Fibroblast of villous mesenchyme (primary cell): ENCODE data around the gene ASCL1. TPM values are rescaled to one million over a fixed set of nuclear protein-coding genes. Genes with fewer than 3 reads are reported as not detected.

ENCODE experiments used
- DNase-seq: peaks from one replicate; pipeline ENCODE4 v3.0.0-alpha.2; 2010; ENCODE audit warnings: low read depth
- H3K4me3 ChIP-seq: 2 replicates; pipeline ENCODE4 v1.5.1; 2011; ENCODE audit warnings: low read depth, mild to moderate bottlenecking, low read length
- total RNA-seq: library from RNA; depleted of rRNA; stranded (reverse); fragments of >200 nt; gene quantifications from 2 replicates; pipeline ENCODE4 v1.2.3, GENCODE V29; 2012
- TF ChIP-seq, protein P1 (sequence below): IDR thresholded peaks from 2 replicates; pipeline ENCODE4 v1.5.1; 2012; ENCODE audit warnings: low read depth, mild to moderate bottlenecking, low read length; ENCODE audit not compliant: insufficient read depth

The ASCL1 gene
- total RNA-seq, 1 donor = not detected

DNA sequence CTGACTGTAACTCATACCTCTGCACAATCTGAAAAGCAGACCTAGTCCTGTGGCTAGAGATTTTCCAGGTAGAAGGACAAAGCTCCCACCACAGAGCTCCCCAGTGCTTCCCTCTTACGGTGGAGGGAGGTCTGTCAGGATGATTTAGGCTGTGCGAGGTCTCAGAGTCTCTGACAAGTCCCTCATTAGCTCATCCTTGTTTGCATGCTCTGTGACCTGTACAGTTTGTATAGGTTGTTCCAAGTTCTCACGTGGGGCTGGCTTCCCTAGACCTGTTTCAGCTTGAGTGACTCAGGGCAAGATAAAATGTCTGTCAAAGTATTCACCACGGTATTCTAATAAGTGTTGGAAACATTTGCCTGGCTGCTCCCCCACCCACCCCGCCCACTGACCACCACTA, 34.8 kb downstream of the ASCL1 start:
- DNase-seq = no peak
- TF ChIP-seq, protein P1, sequence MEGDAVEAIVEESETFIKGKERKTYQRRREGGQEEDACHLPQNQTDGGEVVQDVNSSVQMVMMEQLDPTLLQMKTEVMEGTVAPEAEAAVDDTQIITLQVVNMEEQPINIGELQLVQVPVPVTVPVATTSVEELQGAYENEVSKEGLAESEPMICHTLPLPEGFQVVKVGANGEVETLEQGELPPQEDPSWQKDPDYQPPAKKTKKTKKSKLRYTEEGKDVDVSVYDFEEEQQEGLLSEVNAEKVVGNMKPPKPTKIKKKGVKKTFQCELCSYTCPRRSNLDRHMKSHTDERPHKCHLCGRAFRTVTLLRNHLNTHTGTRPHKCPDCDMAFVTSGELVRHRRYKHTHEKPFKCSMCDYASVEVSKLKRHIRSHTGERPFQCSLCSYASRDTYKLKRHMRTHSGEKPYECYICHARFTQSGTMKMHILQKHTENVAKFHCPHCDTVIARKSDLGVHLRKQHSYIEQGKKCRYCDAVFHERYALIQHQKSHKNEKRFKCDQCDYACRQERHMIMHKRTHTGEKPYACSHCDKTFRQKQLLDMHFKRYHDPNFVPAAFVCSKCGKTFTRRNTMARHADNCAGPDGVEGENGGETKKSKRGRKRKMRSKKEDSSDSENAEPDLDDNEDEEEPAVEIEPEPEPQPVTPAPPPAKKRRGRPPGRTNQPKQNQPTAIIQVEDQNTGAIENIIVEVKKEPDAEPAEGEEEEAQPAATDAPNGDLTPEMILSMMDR = no peak
- H3K4me3 ChIP-seq = no peak overlapping the region

DNA sequence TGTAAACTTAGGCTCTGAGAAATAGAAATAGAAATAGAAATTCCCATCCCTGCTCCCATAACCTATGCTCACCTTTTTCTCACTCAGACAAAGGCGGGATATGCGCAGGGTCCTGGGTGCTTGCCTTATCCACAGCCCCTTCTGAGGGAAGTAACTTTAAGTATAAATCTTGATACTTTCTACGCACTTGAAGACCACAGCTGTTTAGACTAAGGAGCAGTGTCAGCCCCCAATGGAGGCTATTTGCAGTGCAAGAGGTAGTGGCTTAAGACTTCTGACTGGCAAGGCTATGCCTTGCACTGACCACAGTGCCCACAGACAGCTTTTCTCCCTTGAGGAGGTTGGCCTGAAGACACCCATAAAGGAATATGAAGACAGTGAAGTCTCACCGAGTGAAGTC, 35.2 kb downstream of the ASCL1 start:
- TF ChIP-seq, protein P1 = no peak
- H3K4me3 ChIP-seq = no peak overlapping the region
- DNase-seq = no peak

DNA sequence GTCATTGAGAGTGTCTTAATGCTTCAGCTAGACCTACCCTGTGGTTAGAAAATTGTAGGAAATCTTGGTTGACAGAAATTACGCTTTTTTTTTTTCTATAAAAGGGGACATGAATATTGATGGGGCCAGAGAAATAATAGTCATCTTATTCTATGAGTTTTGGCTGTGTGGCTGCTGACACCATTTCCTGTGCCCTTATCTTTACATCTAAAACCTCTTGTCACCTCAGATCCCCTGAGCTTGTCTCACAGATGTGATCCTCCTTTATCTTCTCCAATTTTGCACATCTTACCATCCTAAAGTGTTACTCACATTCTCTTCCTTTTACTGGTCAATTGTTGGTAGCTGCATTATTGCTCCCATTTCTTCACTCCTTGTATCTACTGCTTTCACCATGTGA, 36.1 kb downstream of the ASCL1 start:
- no peak for DNase-seq
- TF ChIP-seq, protein P1 = no peak

DNA sequence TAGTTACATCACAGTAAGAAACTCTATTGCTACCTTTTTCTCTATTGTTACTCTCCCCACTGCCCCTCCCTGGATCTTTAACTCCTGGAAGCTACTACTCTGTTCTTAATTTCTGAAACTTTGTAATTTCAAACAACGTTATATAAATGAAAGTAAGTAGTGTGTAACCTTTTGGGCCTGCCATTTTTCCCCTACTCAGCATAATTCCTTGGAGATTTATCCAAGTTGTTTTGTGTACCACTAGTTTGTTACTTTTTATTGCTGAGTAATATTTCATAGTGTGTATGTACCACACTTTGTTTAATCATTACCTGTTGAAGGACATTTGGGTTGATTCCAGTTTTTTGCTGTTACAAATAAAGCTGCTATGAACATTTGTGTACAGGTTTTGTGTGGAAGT, 37.9 kb downstream of the ASCL1 start:
- H3K4me3 ChIP-seq = no peak overlapping the region
- DNase-seq = no peak
- TF ChIP-seq, protein P1 = no peak

More for the DNA sequence above, 36.1 kb downstream of the ASCL1 start:
- H3K4me3 ChIP-seq = no peak overlapping the region

Other genes with a start within 250 kb of the ASCL1 start
- not detected in 2 replicates for gene PAH, start 40.4 kb upstream of the ASCL1 start, total RNA-seq